IPS DF 4.7 (cell line): Measurements from ENCODE around the gene DAPK2.
A peak's percentile ranks its signal among the peaks of the same experiment; 100 is the strongest.

Experiments used
- DNase-seq: peaks from one replicate; pipeline ENCODE4 v3.0.0-alpha.2; 2013; ENCODE audit warnings: low spot score; ENCODE audit errors: extremely low read depth

DAPK2 gene

GRCh38 chr15:63895787-63896218 is 150.5 kb downstream of the DAPK2 start:
- DNase-seq, result no peak

DNA sequence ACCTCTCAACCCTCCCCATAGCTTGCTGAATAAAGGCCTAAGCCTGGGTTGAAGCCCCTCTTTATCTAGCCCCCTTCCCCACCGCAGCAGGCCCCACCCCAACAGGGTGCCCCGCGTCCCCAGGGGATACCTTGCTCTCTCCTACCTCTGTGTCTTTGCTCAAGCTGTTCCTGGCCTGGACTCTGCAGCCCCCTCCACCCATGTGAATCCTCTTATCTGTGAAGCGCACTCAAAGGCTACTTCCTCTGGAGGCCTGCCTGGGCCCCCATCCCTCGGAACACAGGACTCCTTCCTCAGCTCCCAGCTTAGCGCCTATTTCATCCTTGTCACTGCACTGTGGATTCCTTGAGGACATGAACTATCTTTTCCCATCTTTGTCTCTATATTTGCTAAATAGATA is 151.1 kb downstream of the DAPK2 start:
- no peak for DNase-seq

- DNase-seq, result no peak
These were observed 151.7 kb downstream of the DAPK2 start for GRCh38 chr15:63894662-63894949.

- DNase-seq, result no peak
These were observed 152.2 kb downstream of the DAPK2 start for GRCh38 chr15:63893866-63894661.

DNA sequence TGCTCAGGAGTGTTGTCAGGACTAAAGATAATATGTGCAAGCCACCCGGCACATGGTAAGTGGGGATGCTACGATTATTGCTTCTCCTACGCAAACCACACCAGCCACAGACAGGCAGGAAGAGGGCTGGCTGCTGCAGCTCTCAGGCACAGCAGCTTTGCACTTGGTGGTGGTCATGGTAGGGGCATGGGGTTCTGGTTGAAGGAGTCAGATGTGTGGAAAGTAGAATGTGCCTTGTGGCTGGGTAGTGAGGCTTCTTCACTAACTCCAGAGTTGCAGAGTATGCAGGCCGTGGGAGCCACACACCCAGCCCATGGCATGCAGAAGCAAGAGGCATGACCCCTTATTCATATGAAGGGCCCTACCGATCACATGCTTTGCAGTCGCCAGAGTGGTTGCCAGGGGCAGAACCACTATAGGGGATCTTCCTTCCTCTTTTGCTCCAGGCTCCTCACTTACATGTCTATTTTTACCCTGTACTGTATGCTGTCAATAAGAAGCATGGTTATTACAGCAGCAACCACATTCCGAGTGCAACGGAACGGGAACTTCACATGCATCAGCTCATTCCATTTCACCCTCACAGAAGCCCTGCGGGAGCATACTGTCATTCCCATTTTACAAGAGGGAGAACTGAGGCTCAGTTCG is 153.4 kb downstream of the DAPK2 start:
- no peak for DNase-seq

- no peak for DNase-seq
These were observed 154.5 kb downstream of the DAPK2 start for GRCh38 chr15:63891768-63892133.

- DNase-seq, result peak; percentile 79
These were observed 155.1 kb downstream of the DAPK2 start for GRCh38 chr15:63891079-63891767.

GRCh38 chr15:63890617-63891016 is 155.7 kb downstream of the DAPK2 start:
- DNase-seq, result no peak

GRCh38 chr15:63889831-63890230 is 156.5 kb downstream of the DAPK2 start:
- no peak for DNase-seq

GRCh38 chr15:63888823-63889222 is 157.5 kb downstream of the DAPK2 start:
- no peak for DNase-seq

- DNase-seq, result no peak
These were observed 158.1 kb downstream of the DAPK2 start for GRCh38 chr15:63888146-63888545.

- no peak for DNase-seq
These were observed 158.7 kb downstream of the DAPK2 start for GRCh38 chr15:63887630-63888029.

DNA sequence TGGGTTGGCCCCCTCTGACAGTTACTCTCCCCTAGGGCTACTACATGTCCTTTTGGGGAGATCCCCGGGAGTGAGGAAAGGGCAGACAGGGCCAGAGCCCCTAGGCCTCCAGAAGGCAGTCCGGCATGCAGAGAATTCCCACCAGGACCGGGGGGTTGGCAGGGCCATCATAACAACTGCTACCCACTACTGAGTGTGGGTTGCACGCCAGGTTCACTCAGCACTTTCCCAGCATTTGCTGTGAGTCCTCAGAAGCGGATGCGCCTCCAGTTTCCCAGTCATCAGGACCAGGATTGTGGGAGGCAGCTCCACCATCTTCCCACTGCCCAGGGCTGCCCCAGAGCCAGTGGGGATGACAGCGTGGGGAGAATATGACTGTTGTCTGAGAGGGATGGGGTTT is 161.3 kb downstream of the DAPK2 start:
- no peak for DNase-seq

DNA sequence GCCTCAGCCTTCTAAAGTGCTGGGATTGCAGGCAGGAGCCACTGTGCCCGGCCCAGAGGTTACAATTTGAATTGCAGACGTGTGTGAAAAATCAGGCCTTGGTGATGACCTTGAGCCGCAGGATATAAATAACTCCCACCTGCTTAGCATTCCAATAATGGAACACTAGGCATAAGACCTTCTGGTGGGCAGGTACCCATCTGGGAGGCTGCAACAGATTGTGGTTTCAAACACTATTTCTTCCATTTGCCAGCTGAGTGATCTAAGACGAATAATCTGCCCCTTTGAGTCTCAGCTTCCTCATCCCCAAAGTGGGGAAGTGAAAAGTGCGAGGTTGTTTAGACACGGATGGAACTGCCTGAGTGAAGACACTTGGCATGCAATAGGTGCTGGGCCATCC is 164.9 kb downstream of the DAPK2 start:
- no peak for DNase-seq

DNA sequence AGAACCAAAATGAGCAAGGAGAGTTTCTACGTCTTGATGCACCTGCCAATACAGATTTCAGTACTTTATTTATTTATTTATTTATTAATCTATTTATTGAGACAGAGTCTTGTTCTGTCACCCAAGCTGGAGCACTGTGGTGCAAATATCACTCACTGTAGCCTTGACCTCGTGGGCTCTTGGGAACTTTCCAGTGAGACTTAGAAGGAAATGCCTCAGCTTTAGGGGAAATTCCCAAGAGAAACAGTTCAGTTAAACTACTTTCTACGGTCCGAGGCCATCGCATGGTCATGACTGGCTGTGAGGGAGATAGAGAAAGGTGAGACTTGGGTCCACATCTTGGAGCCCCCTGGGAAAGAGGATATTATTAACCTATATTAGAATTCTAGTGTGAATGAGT is 165.5 kb downstream of the DAPK2 start:
- no peak for DNase-seq

DNA sequence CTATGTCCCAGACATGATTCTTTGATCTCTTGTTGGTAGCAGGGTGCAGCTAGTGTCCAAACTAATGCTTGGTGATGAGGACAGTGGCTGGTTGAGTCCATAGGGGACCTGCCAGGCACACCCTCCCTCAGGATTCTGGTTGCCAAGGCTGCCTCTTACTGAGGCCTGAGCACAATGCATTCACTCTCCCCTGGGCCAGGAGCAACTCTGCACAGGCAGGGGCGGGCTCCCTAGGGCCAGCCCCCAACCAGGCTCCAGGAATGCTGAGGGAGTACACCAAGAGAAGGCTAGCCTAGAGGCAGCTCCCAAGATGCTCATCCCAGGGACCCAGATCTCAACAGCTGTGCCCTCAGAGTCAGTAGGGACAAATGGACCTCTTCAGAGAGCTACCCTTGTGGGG is 166.3 kb downstream of the DAPK2 start:
- no peak for DNase-seq

- no peak for DNase-seq
These were observed 167.1 kb downstream of the DAPK2 start for GRCh38 chr15:63879211-63879610.

DNA sequence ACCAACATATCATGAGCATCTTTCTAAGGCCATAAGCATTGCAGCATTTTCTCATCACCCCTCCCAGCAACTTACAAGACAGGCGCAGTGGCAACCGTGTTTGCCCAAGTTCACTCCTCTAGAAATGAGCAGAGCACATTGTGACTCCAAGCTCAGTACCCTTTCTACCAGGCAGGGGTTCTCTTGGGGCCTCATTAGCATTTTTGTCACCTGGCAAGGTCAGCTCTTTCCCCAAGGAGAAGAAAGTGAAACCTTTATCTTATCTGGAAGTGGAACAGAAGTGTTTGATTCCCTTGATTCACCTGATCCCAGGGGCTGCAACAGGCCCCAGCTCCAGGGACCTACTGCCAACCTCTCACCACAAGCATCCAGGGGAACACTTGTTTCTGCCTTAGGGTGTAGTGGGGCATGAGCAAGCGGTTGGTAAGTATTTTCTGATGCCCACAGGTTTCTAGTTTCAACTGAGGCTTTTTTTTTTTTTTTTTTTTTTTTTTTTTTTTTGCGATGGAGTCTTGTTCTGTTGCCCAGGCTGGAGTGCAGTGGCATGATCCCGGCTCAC is 168.5 kb downstream of the DAPK2 start:
- DNase-seq, result no peak

- DNase-seq, result no peak
These were observed 170.1 kb downstream of the DAPK2 start for GRCh38 chr15:63876085-63876662.

- no peak for DNase-seq
These were observed 171.7 kb downstream of the DAPK2 start for GRCh38 chr15:63874616-63875015.

- no peak for DNase-seq
These were observed 173.3 kb downstream of the DAPK2 start for GRCh38 chr15:63872759-63873510.
